GM18507 (cell line): Measurements from ENCODE around the gene SNX9.
A peak's percentile ranks its signal among the peaks of the same experiment; 100 is the strongest.
"Not testable (repeated sequence)": the region's sequence is repeated elsewhere in the genome, so short reads cannot be mapped to it uniquely, and the experiment has no call there.

Source experiments
- DNase-seq: peaks from one replicate; pipeline ENCODE4 v3.0.0; 2011; ENCODE audit warnings: low read depth; ENCODE audit not compliant: insufficient read length; ENCODE audit errors: extremely low spot score
- FAIRE-seq: peaks from 2 replicates; lab custom pipeline; 2011; peaks lifted over from hg19 to GRCh38; lab: Jason Lieb, UNC

The SNX9 gene

DNA sequence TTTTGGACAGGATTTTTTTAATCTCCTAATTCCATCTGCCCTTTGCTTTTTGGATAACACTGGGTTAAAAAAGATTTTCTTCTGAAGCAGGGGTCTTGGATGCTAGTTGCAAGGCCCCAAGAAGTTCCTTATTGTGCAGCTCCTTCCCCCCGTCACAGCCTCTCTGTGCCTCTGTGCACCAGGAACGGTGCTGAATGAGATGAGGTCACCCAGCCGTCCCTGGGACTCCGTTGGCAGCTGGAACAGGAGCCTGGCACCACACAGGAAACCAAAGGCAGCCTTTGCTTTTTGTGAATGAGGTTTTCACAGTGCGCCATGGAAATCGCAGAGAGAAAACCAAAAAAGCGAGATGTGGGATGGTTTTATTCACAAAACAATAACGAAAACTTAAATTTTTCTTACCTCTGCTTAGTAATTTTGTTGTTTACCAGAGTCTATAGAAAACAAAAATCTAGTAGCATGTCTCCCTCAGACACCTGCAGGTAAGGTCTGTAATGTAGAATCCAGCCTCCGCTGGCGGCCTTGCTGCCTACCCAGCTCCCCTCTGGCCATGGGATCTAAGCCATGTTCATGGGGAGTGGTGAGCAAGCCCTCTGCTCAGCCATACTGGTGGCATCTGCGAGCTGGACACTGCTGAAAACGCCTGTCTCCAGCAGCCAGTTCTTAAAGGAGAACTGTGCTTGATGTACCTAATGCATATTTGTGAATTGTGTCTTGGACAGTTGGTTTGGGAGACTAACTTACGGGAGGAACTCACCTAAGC lies 118.2 kb downstream of the SNX9 start:
- DNase-seq (no peak), FAIRE-seq (no peak)

DNA sequence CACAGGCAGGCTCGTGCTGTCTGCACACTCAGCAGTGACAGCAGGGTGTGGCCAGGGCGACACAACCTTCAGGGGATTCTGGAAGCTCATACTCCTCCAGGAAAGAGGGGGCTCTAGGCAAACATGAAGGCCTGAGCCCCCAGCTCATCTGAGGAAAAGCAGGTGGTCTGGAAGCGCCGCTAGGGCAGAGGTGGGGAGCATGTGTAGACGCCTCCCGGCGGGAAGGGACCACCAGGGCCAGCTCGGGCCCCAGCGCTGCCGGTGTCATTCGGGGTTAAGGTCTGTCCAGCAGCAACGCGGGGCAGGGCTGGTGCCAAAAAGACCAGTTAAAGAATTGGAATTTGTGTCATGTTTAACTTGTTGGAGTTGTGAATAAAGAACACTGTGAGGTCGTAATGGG lies 119.3 kb downstream of the SNX9 start:
- DNase-seq (no peak), FAIRE-seq (no peak)

DNA sequence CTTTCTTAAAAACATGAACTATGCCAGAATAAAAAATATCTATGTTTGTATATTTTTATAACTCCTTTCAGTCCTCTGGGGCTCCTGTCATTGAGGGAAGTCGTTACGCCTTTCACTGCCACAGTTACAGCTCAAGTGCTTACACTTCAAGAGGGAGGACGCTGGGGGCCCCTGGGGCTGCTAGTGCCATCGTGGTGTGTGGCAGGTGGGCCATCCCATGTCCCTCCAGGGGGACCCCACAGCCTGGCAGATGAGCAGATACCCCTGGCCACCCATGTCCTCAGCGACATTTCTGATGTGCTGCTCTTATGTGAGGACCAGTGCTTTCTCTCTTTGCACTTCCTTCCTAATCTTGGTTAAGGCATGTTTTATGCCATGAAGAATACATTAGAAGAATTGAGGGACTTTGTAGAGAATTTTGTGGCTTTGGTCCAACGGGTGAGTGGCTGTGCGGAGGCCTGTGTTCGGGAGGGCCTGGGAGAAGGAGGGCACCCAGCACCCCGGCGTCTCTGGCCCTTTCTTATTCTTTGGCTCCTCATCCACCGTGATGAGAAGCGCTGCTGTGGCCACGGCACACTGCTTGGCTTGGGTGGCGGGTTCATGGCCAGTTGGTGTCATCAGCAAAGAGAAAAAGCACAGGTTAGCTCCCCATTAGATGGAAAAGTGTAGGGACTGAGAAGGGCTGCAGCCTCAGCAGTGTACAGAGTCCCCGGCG lies 120.4 kb downstream of the SNX9 start:
- DNase-seq: no peak

DNA sequence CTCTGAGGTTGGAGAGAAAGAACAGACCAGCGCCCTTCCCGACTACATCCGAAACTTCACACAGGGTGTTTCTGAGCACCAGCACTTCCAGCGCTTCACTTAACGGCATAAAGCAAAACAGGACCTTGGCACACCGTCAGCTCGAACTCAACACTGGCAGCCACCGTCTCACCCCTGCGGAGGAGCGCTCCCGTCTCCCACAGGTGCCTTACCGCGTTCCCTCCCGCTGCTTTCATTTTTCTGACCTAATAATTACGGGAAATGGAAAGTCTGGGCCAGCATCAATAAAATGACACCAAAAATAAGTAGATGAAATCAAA lies 120.9 kb downstream of the SNX9 start:
- FAIRE-seq (no peak), DNase-seq (no peak)

More for the DNA sequence above, 120.4 kb downstream of the SNX9 start:
- FAIRE-seq: no peak

DNA sequence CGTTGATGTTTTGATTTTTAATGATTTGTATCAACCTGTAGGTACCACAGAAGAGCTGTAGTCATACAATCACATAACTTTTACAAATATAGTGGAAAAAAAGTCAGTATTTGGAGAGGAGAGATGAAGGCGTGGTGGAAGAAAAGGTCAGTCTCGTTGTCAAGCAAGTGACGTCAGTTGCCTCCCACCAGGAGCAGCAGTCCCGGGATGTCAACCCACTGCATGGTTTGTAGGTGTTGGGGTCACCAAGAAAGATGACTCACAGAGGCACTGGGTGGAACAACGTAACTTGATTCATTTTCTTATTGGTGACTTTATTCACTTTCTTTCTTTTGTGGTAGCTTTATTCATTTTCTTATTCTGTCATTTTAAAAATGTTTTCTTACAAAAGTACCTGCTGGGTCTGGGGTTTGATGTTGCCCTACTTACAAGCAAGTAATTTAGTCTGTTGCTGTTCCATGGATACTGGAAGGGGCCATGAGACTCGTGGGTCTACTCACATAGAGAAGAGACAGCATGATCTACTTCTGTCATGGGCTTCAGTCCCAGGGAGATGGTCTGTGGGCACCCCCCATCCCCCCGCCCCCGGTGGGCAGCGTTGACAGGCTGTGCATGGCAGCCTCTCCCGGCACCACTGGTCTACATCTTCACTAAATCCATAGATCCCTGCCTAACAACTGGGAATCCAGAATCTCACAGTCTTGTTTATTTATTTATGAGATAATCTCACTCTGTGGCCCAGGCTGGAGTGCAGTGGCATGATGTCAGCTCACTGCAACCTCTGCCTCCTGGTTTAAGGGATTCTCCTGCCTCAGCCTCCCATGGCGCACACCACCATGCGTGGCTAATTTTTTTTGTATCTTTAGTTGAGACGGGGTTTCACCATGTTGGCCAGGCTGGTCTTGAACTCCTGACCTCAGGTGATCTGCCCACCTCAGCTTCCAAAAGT lies 122.2 kb downstream of the SNX9 start:
- FAIRE-seq (no peak), DNase-seq (no peak)

DNA sequence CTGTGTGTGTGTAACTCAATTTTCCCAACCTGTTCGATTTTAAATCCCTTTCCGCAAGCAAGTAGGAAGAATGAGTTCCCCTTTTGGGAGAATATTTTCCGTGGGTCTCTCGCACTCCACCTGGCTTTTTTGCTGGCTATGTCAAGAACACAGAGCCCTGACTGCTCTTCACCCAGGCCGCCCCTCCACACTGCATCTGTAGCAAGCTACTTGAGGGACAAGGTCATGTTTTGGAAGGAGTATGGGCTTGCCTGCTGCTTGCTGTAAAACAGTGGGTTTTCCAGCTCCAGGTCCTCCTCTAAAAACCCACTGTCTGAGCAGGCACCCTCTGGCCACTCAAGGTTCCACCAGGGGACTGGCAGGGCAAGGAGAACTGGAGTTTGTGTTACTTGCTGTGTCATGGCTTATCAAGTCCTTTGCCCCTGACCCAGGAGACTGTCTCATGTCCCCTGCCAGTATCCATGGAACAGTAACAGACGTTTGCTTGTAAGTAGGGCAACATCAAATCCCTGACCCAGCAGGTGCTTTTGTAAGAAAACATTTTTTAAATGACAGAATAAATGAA lies 123.1 kb downstream of the SNX9 start:
- no peak for DNase-seq
- no peak for FAIRE-seq

DNA sequence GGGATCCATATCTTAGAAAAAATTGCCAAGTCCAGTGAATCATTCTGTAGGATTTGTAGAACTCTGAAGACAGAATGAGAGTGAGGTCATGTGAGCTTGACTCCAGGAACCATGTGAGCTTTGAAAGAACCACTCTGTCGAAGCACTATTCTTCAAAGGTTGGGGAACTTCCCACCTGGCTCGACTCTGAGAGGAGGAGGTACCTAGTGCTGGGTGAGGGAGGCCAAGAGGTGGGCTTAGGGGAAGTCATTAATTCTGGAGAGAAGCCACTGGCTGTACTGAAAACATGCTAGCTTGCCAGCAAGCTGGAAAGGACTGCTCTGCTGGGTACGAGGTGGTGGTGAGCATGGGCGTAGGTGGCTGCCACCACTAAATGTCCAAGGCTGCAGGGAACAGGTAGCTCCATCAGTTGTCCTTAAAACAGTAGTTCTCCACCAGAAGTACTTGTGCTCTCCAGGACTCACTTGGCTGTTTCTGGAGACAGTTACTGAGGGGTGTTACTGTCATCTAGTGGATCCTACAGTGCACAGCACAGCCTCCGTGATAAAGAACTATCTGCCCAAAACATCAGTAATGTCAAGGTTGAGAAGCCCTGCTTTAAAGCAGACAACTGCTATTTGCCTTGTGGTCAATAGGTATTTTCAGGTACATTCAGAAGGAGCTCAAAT lies 124.0 kb downstream of the SNX9 start:
- FAIRE-seq (peak; percentile 26), DNase-seq (no peak)

DNA sequence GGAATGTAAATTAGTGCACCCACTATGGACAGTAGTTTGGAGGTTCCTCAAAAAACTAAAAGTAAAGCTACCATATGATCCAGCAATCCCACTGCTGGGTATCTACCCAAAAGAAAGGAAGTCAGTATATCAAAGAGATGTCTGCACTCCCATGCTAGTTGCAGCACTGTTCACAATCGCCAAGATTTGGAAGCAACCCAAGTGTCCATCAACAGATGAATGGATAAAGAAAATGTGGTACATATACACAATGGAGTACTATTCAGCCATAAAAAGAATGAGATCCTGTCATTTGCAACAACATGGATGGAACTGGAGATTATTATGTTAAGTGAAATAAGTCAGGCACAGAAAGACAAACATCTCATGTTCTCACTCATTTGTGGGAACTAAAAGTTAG lies 127.9 kb downstream of the SNX9 start:
- DNase-seq, FAIRE-seq: not testable (repeated sequence)

DNA sequence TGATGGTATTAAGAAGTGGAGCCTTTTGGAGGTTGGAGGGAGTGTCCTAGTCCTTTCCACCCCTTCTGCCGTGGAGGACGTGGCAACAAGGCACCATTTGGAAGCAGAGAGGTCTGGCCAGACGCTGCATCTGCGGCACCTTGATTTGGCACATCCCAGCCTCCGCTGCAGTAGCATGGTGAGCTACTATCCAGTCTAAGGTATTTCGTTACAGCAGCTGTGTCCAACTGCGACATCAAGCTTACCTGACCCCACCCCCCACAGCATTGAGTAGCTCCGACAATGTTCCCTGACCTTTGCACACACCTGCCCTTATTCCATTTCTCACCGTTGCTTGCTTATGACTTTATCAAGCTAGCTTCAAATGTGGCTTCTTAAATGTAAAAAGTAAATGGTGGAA lies 128.8 kb downstream of the SNX9 start:
- no peak for DNase-seq
- no peak for FAIRE-seq

DNA sequence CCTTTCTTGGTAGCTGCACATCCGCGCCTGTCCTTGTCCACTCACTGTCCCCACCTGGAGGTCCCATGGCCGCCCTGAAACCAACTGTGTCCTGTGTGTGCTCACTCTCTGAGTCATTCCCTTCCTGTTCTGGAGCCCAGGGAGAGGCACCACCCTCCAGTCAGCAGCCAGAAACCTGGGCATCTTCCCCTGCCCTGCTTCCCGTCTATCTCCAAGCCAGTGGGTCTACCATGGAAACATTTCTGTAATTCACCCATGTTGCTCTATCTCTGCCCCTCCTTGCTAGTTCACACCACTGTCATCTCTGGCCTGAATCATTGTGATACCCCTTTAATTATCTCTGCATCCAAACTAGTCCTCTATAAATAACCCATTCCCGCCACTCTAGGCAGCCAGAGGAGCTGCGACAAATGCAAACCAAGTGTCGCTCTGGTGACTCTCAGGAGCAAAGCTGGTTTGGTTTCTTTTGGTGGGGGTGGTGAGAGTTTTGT lies 129.9 kb downstream of the SNX9 start:
- no peak for FAIRE-seq
- no peak for DNase-seq

DNA sequence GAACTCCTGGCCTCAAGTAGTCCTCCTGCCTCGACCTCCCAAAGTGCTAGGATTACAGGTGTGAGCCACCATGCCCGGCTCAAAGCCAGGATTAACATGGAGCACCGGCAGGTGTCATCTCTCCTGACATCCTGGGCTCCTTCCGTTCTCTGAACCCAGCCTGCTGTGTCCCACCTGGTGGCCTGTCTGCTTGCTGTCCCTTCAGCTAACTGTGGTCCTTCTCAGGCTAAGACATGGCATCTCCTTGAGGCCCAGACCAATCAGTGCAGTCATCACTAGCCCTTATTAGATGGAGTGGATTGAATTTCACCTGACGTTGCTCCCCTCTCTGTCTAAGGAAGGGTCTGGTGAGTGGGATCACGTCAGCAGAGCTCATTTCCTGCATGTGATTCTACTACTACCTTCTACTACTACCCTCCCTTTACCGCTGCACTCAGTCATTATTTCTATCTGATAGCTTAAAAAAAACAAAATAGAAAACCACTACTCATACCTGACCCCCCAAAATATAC lies 130.6 kb downstream of the SNX9 start:
- DNase-seq: no peak
- FAIRE-seq: no peak

DNA sequence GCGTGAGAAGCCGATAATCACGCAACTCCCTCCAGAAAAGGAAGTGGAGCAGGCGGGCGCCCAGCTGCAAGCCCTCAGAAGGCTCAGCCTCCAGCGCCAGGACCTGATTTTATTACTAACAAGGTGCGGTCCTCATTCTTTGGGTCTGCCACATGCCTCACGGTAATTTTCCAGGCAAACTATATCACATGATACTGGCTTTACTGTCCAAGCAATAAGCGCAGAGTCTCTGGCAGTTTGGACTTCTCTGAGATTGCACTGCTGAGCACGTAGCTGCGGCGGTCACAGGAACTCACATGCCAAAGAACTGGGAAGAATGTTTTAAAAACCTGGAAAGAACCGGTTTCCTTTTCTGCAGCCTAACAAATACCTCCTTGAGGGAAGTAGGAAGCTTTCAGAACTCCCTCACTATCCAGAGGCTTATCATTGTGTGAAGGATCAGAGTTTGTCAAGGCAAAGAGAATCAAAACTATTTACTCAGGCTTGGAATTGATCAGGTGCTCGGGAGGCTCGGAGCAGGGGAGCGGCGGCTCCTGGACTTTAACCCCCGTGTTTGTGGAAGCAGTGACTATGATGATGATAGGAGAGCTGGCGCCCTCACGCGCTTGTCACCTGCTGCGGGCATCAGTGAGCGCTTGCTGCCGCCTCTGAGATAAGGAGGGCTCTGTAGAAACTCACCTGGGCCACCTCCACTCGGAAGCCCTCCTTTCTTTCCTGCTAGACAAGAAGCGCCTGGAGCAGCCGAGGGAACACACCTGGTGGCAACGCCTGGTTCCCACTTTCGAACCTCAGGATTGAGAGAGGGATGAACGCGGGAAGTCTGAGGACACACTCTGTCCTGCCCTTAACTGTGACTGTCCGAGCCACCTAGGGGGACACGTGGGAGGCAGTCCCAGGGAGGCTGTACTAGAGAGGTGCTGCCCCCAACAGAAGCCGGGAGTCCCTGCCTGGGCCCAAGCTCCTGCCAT lies 131.4 kb downstream of the SNX9 start:
- no peak for FAIRE-seq
- DNase-seq: no peak

DNA sequence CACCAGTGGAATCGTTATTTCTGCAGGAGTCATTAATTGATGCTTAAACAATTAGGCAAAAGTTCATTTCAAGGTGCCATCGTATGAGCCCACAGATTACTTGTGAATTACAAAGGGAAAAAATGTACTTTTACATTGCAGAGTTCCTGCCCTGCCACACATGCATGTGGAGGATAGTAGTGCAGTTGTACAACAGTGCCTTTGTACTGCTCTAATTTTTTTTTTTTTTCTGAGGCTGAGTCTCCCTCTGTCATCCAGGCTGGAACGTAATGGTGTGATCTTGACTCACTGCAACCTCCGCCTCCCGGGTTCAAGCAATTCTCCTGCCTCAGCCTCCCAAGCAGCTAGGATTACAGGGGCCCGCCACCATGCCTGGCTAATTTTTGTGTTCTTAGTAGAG lies 132.6 kb downstream of the SNX9 start:
- FAIRE-seq (no peak), DNase-seq (no peak)

DNA sequence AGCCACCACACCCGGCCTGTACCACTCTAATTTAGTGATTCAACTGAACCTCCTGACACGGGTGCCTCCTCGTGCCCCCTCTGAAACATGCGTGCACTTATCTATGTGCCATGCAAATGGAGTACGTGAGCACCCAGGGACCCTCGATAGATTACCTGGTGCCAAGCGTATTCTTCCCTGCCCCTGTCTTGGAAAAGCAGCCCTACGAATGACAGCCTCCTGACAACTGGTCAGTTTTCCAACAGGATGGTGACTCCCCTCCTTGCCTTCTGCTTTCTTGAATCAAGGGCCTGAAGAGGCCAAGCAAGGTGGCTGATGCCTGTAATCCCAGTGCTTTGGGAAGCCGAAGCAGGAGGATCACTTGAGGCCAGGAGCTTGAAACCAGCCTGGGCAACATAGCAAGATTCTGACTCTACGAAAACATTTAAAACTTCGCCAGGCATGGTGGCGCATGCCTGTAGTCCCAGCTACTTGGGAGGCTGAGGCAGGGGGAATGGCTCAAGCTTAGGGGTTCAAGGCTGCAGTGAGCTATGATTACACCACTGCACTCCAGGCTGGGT lies 133.2 kb downstream of the SNX9 start:
- FAIRE-seq (no peak), DNase-seq (no peak)

DNA sequence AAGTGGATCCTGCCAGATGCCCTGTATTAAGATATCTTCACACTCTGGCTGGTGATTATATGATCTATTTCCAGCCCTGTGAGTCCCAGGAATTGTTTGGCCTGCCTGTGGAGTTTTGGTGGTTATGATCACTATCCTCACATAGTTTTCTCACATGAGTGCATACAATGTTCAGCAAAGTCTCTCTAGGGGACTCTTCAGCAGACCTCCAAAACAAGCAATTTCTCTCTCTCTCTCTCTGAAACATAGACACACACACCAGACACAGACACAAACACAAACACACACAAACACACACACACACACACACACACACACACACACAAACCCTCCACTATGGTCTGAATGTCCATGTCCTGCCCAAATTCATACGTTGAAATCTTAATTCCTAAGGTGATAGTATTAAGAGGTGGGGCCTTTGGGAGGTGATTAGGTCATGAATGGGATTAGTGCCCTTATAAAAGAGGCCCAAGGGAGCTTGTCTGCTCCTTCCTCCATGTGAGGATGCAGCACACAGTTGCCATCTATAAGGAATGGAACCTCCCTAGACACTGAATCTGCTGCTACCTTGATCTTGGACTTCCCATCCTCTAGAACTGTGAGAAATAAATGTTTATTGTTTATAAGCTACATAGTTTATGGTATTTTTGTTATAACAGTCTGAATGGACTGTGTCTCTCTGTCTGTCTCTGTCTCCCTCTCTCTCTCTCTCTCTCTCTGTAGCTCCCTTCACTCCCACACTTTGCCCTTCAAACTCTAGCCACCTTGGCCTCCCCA lies 136.6 kb downstream of the SNX9 start:
- no peak for DNase-seq
- FAIRE-seq: no peak

DNA sequence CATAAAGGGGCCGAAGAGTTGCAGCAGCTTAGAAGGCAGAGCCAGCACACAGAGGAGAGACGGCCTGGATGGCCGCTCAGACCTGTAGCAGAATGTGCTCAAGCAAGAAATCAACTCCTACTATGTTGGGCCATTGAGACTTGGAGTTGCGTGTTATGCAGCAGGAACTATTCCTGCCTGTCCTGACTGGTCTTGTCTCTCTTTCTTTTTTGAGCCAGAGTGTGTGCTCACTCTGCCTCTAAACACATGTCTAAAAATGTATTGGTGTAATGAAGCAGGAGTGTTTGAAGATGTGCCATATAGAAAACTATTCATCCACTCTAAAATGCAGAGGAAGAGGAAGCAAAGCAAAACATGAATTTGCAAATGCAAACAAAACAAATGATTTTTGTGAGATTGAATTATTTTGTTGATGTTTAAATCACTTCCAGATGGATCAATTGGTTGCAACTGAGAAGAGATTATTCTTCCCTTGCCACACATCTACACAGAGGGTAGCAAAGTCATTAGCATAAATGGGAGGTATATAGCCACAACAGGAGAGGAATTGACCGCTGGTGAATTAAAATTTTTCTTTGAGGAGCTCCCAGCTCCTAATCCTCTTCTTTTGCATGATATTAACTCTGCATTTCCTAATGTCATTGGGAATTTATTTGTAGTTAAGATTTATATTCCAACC lies 138.2 kb downstream of the SNX9 start:
- FAIRE-seq: no peak

More for the DNA sequence above, 138.2 kb downstream of the SNX9 start:
- DNase-seq: no peak
